Breast epithelium (tissue), 3 donors: Measurements from ENCODE around the gene LRRC37A.
"Not testable (repeated sequence)": the region's sequence is repeated elsewhere in the genome, so short reads cannot be mapped to it uniquely, and the experiment has no call there.

Source experiments
- CTCF ChIP-seq, 3 donors: fragments of 450-650 bp; IDR thresholded peaks; one replicate each; pipeline ENCODE4 v1.5.1; 2016 to 2017; ENCODE audit warnings: antibody characterized with exemption in 3 of 3, mild to moderate bottlenecking in 3 of 3, moderate library complexity in 3 of 3
- POLR2A ChIP-seq: fragments of 450-650 bp; IDR thresholded peaks from one replicate; pipeline ENCODE4 v1.6.1; 2016; ENCODE audit warnings: antibody characterized with exemption, mild to moderate bottlenecking, moderate library complexity

DNA sequence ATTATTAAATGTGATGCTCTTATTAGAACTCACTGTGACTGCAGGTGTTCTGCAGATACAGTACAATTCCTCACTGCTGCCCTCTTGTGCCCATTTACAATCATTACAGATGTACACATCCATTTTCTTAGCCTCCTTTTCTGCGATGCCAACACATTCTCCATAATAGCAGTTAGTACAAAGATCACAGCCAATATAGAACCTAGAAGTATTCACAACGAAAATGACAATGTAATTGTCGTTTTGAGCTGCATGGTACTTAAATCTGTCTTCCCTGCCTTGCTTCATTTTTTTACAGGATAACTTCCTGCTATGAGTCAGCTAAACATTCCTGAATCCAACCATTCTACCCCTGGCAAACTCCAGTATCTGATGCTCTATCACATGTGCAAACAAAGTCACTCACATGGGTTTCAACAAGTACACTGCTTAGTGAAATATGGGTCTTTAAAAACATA is 8.1 kb upstream of the LRRC37A start:
- peak; percentile 51 to 86 (median 85) for TF ChIP-seq CTCF (IDR thresholded peaks at IDR 0.05)
- TF ChIP-seq POLR2A: not testable (repeated sequence)
